ENCODE data around the gene PCDHGC4. TPM values are rescaled to one million over a fixed set of nuclear protein-coding genes. Genes with fewer than 3 reads are reported as not detected.

The PCDHGC4 gene
- total RNA-seq, 2 experiments from 2014 or later, result not detected

DNA sequence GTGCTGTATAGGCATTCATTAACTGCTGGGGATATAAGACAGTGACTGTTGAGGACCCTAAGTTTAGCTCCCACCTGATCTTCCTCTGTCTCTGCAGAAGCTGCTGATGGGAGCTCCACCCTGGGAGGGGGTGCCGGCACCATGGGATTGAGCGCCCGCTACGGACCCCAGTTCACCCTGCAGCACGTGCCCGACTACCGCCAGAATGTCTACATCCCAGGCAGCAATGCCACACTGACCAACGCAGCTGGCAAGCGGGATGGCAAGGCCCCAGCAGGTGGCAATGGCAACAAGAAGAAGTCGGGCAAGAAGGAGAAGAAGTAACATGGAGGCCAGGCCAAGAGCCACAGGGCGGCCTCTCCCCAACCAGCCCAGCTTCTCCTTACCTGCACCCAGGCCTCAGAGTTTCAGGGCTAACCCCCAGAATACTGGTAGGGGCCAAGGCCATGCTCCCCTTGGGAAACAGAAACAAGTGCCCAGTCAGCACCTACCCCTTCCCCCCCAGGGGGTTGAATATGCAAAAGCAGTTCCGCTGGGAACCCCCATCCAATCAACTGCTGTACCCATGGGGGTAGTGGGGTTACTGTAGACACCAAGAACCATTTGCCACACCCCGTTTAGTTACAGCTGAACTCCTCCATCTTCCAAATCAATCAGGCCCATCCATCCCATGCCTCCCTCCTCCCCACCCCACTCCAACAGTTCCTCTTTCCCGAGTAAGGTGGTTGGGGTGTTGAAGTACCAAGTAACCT lies 26.2 kb downstream of the PCDHGC4 start:
- no peak overlapping the region for H3K27ac Mint-ChIP-seq
- peaks cover 8% of the 10 kb centered on the region for H3K36me3 Mint-ChIP-seq
- CTCF ChIA-PET, result interaction anchor here (0.8 to 5.3 kb wide), 14 partner anchors 12 to 190 kb away, joined by 3 to 58 read pairs (median 5); partner anchors contain the start of genes PCDHGA10, PCDHGA11, PCDHGA12 and PCDHGA3
- H3K4me3 Mint-ChIP-seq, result no peak overlapping the region
- H3K27me3 Mint-ChIP-seq, result peaks cover 3% of the 10 kb centered on the region
- H3K4me1 Mint-ChIP-seq, result peaks cover 24% of the 10 kb centered on the region
- H3K9me3 Mint-ChIP-seq (ENCODE audit: low read depth), result no peaks in the 10 kb centered on the region
- ATAC-seq (no peak), DNase-seq (no peak)

DNA sequence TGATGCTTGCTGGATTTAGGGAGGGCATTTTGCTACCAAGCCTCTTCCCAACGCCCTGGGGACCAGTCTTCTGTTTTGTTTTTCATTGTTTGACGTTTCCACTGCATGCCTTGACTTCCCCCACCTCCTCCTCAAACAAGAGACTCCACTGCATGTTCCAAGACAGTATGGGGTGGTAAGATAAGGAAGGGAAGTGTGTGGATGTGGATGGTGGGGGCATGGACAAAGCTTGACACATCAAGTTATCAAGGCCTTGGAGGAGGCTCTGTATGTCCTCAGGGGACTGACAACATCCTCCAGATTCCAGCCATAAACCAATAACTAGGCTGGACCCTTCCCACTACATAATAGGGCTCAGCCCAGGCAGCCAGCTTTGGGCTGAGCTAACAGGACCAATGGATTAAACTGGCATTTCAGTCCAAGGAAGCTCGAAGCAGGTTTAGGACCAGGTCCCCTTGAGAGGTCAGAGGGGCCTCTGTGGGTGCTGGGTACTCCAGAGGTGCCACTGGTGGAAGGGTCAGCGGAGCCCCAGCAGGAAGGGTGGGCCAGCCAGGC lies 27.0 kb downstream of the PCDHGC4 start:
- Mint-ChIP-seq H3K27ac (no peak overlapping the region), H3K4me3 (no peak overlapping the region), H3K9me3 (ENCODE audit: low read depth) (no peaks in the 10 kb centered on the region), H3K4me1 (peaks cover 24% of the 10 kb centered on the region), H3K36me3 (peaks cover 16% of the 10 kb centered on the region), H3K27me3 (peaks cover 3% of the 10 kb centered on the region)
- DNase-seq, result no peak
- CTCF ChIA-PET, result interaction anchor here (0.6 to 5.3 kb wide), 23 partner anchors 10 to 335 kb away, joined by 3 to 58 read pairs (median 5); partner anchors contain the start of genes PCDHGA1, PCDHGA10, PCDHGA11 and PCDHGA12
- ATAC-seq, result no peak

DNA sequence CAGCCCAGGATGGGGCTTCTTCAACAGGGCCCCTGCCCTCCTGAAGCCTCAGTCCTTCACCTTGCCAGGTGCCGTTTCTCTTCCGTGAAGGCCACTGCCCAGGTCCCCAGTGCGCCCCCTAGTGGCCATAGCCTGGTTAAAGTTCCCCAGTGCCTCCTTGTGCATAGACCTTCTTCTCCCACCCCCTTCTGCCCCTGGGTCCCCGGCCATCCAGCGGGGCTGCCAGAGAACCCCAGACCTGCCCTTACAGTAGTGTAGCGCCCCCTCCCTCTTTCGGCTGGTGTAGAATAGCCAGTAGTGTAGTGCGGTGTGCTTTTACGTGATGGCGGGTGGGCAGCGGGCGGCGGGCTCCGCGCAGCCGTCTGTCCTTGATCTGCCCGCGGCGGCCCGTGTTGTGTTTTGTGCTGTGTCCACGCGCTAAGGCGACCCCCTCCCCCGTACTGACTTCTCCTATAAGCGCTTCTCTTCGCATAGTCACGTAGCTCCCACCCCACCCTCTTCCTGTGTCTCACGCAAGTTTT lies 27.6 kb downstream of the PCDHGC4 start:
- peaks cover 24% of the 10 kb centered on the region for H3K4me1 Mint-ChIP-seq
- peak overlapping the region; percentile 52 for H3K27ac Mint-ChIP-seq
- H3K27me3 Mint-ChIP-seq, result peaks cover 3% of the 10 kb centered on the region
- no peaks in the 10 kb centered on the region for H3K9me3 Mint-ChIP-seq (ENCODE audit: low read depth)
- peak; percentile 62 for ATAC-seq
- peak overlapping the region; percentile 36 for H3K4me3 Mint-ChIP-seq
- CTCF ChIA-PET, result interaction anchor here (0.6 to 5.3 kb wide), 35 partner anchors 10 to 336 kb away, joined by 3 to 58 read pairs (median 4); partner anchors contain the start of genes PCDHGA1, PCDHGA10, PCDHGA11 and PCDHGA12
- DNase-seq, result peak; percentile 89
- peaks cover 19% of the 10 kb centered on the region for H3K36me3 Mint-ChIP-seq

DNA sequence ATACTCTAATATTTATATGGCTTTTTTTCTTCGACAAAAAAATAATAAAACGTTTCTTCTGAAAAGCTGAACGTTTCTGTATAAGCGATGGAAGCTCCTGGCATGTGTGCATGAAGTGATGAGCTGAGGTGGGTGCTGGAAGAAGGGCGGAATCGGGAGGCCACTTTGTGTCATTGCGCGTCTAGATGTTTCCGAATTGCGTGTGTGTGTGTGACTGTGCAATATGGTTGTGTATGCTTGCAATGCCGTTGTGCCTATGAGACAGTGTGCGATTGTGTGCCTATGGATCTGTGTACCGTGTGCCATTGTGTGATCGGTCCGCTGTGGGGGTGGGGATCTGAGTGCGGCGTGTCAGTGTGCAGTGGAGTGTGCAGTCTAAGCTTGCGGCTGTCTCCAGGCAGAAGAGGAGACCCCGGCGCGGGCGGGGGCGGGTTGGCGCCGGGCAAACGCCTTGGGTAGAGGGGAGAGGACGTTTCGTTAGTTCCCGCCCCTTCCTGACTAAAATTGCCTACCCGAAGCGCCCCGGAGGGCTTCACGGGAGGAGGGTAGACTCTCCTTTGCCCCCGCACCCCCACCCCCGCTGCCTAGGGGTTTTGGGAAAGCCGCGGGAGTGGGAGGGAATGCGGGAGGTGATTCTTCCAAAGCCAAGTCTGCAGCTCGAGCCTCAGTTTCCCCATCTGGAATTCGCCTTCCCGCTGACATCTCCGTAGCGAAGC lies 28.2 kb downstream of the PCDHGC4 start:
- ATAC-seq (peak; percentile 42), DNase-seq (peak; percentile 43)
- Mint-ChIP-seq H3K36me3 (peaks cover 23% of the 10 kb centered on the region), H3K4me1 (peaks cover 24% of the 10 kb centered on the region), H3K4me3 (peak overlapping the region; percentile 36), H3K27ac (peak overlapping the region; percentile 52), H3K9me3 (ENCODE audit: low read depth) (no peaks in the 10 kb centered on the region), H3K27me3 (peaks cover 3% of the 10 kb centered on the region)
- CTCF ChIA-PET, result interaction anchor here (0.7 to 5.3 kb wide), 38 partner anchors 8 to 289 kb away, joined by 3 to 58 read pairs (median 4); partner anchors contain the start of genes PCDHB15, PCDHGA1, PCDHGA10 and PCDHGA11

DNA sequence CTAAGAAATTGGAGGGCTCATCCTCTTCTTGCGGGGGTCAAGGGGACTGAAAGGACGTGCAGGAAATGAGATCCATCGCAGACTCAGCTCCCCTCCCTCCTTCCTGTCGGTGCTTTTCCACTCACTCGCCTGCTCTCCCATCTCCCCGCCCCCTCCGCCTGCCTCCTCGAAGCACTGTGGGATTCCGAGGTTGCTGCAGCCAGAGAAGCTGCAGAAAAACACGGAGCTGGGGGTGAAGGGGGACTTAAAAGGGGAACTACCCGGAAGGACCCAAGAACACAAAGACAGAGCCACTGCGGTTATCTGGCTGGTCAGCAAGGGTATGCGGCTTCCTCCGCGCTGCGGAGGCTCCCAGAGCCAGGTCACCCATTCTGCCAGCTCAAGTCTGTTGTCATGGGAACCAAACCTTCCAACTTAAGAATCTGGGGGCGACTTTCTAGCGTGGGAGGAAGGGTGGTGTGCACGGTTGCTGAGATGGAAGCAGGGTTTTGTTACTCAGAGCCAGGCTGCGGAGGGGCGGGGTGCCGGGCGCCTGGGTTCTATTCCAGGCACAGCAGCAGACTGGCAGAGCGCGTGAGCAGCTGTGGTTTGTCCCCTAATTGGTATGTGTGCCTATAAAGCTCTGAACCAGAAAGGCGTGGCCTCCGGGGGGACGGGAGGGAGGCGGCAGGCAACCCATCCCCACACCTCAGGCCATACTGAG lies 28.9 kb downstream of the PCDHGC4 start:
- Mint-ChIP-seq H3K4me1 (peaks cover 24% of the 10 kb centered on the region), H3K27me3 (peaks cover 3% of the 10 kb centered on the region), H3K36me3 (peaks cover 29% of the 10 kb centered on the region), H3K4me3 (no peak overlapping the region), H3K9me3 (ENCODE audit: low read depth) (no peaks in the 10 kb centered on the region), H3K27ac (peak overlapping the region; percentile 29)
- CTCF ChIA-PET, result interaction anchor here (0.7 to 5.3 kb wide), 18 partner anchors 9 to 269 kb away, joined by 3 to 58 read pairs (median 5); partner anchors contain the start of genes PCDHB15, PCDHGA10, PCDHGA11 and PCDHGA12
- no peak for ATAC-seq
- peak; percentile 45 for DNase-seq

DNA sequence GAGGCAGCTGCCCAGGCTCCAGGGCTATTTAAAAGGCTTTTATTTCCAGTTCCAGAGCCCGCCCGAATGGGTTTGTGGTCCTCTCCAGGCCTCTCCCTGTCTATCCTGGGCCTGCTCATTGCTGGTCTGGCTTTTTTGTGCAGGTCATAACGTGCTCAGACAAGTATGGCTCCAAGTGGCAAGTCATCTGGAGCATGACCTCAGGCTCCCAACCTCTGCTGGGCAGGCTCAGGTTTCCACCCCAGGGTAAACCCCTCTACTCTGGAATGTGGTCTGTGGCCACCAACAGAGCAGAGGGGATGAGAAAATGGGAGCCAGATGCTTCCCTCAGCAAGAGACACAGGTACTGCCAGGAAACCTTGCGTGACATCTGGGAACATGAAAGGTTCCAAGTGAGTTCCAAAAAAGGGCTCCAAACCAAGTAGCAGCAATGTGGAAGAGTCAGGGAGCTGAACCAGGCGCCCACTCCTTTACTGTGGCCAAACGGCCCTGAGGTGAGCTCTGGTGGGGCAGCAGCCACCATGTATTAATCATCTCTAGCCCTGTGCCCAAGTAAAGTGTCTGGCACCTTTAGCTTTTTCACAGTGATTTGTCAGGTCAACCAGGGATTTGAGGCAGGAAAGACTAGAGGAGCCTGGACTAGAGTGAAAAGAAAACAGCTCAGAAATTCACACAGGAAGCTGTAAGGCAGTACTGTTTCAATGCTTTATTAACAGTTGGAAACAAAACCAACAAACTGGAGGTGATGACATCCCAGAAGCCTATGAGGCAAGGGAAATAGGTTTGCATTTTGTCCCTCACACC lies 29.7 kb downstream of the PCDHGC4 start:
- ATAC-seq, result no peak
- no peak overlapping the region for H3K27ac Mint-ChIP-seq
- no peaks in the 10 kb centered on the region for H3K27me3 Mint-ChIP-seq
- H3K4me3 Mint-ChIP-seq, result no peak overlapping the region
- H3K36me3 Mint-ChIP-seq, result peaks cover 35% of the 10 kb centered on the region
- H3K4me1 Mint-ChIP-seq, result peaks cover 18% of the 10 kb centered on the region
- CTCF ChIA-PET, result interaction anchor here (1.1 to 5.3 kb wide), 10 partner anchors 8 to 194 kb away, joined by 3 to 58 read pairs (median 8); partner anchors contain the start of genes PCDHGA10, PCDHGA11, PCDHGA12 and TAF7
- no peaks in the 10 kb centered on the region for H3K9me3 Mint-ChIP-seq (ENCODE audit: low read depth)
- no peak for DNase-seq

DNA sequence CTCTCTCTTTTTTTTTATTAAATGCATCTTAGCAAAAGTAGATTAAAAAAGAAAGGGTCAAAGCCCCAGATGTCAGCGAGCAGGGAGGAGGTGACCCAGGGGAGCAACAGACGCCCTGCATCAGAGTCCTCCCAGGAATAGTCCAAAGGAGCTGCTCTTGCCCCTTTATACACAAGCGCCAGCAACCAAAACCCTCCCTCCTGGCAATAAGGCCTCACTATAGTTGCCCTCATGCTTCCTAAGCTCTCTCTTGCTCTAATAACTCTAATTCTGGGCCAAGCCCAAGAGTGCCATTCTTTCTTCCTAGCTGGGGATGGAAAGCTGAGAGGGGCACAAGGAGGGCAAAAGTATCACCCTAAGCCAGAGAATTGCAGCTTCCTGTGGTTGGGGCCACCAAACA lies 30.3 kb downstream of the PCDHGC4 start:
- no peaks in the 10 kb centered on the region for H3K9me3 Mint-ChIP-seq (ENCODE audit: low read depth)
- peaks cover 16% of the 10 kb centered on the region for H3K4me1 Mint-ChIP-seq
- no peaks in the 10 kb centered on the region for H3K27me3 Mint-ChIP-seq
- H3K4me3 Mint-ChIP-seq, result no peak overlapping the region
- no peak for ATAC-seq
- no peak overlapping the region for H3K27ac Mint-ChIP-seq
- H3K36me3 Mint-ChIP-seq, result peaks cover 41% of the 10 kb centered on the region
- no peak for DNase-seq
- CTCF ChIA-PET, result interaction anchor here (0.9 to 5.3 kb wide), 7 partner anchors 8 to 194 kb away, joined by 3 to 58 read pairs (median 10); partner anchors contain the start of genes PCDHGA10, PCDHGA12 and TAF7

DNA sequence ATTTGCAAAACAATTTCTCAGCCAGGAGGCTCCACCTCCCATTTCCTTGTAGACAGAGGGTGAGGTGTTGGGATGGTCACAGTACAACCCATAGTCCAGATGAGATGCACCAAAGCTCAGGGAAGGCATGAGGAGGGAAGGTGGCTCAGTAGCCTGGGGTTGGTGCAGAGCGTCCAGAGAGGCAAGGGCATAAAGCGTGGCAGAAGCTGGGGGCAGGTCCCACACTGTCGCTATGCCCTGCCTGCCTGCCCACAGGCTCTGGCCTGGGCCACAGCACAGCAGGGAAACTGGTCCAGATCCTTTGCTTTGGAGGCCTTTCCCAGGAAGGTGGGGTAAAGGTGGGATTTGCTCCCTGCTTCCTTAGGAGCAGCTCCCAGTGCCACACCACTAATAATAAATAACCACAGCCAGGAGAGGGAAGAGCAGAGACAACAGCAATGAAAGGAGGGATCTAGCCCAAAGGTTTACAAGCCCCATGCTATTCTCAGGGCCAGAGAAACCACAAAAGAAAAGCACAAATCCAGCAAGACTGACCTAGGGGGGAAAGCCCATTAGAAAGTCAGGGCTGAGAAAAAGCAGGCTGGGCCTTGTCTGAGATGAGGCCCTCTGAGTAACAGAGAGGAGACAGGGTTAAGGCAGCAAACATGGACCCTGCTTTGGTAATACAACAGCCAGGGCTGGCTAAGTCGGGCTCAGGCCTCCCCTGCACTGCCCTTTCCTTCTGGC lies 31.3 kb downstream of the PCDHGC4 start:
- no peaks in the 10 kb centered on the region for H3K9me3 Mint-ChIP-seq (ENCODE audit: low read depth)
- ATAC-seq (no peak), DNase-seq (no peak)
- CTCF ChIA-PET, result interaction anchor here (0.9 to 5.3 kb wide), 5 partner anchors 7 to 86 kb away, joined by 3 to 58 read pairs (median 5); partner anchors contain the start of gene PCDHGA12
- H3K4me1 Mint-ChIP-seq, result peaks cover 18% of the 10 kb centered on the region
- no peak overlapping the region for H3K27ac Mint-ChIP-seq
- no peaks in the 10 kb centered on the region for H3K27me3 Mint-ChIP-seq
- no peak overlapping the region for H3K4me3 Mint-ChIP-seq
- peaks cover 49% of the 10 kb centered on the region for H3K36me3 Mint-ChIP-seq

DNA sequence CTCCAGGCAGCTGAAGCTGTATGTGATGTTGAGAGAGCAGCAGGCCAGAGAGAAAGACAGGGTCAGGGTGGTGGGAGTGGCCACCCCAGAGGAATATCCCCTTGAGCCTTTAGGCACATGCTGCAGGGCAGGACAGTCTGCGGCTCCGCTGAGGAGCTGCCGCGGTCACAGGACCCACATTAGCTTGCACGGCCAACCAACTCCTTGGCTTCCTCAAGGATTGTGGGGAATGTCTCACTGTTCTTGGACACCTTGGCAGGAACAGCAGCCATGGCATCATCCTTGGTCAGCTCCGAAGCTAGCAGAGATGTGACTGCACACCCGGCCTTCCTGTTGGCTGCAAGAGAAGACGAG lies 31.8 kb downstream of the PCDHGC4 start:
- Mint-ChIP-seq H3K27me3 (no peaks in the 10 kb centered on the region), H3K9me3 (ENCODE audit: low read depth) (no peaks in the 10 kb centered on the region), H3K27ac (no peak overlapping the region), H3K4me3 (no peak overlapping the region), H3K36me3 (peaks cover 54% of the 10 kb centered on the region), H3K4me1 (peaks cover 23% of the 10 kb centered on the region)
- CTCF ChIA-PET, result interaction anchor here (1.4 to 4.0 kb wide), 2 partner anchors 9 to 41 kb away, joined by 3 to 13 read pairs; no protein-coding TSS in a partner anchor
- no peak for ATAC-seq
- no peak for DNase-seq

DNA sequence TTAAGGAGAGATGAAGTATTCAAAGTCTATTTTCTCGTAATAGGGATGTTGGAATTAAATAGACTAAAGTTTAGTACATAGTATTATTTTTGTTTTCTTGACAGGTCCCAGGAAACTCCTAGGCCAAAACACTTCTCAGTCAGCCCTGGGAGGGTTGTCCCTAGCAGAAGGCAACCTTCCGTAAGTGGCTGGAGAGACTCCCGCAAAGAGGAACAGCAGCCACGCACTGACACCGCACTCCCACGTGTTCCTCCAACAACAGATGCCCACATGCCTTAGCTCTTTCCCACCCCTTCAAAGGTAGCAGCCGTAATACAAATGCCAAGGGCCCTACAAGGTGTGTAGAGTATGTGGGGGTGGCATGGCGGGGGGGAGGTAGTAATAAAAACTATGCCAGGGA lies 32.5 kb downstream of the PCDHGC4 start:
- H3K4me3 Mint-ChIP-seq, result no peak overlapping the region
- peaks cover 29% of the 10 kb centered on the region for H3K4me1 Mint-ChIP-seq
- ATAC-seq (no peak), DNase-seq (no peak)
- H3K9me3 Mint-ChIP-seq (ENCODE audit: low read depth), result no peaks in the 10 kb centered on the region
- CTCF ChIA-PET, result interaction anchor here (1.2 to 4.0 kb wide), 3 partner anchors 9 to 41 kb away, joined by 3 to 13 read pairs (median 3); no protein-coding TSS in a partner anchor
- H3K36me3 Mint-ChIP-seq, result peaks cover 61% of the 10 kb centered on the region
- no peaks in the 10 kb centered on the region for H3K27me3 Mint-ChIP-seq
- no peak overlapping the region for H3K27ac Mint-ChIP-seq

DNA sequence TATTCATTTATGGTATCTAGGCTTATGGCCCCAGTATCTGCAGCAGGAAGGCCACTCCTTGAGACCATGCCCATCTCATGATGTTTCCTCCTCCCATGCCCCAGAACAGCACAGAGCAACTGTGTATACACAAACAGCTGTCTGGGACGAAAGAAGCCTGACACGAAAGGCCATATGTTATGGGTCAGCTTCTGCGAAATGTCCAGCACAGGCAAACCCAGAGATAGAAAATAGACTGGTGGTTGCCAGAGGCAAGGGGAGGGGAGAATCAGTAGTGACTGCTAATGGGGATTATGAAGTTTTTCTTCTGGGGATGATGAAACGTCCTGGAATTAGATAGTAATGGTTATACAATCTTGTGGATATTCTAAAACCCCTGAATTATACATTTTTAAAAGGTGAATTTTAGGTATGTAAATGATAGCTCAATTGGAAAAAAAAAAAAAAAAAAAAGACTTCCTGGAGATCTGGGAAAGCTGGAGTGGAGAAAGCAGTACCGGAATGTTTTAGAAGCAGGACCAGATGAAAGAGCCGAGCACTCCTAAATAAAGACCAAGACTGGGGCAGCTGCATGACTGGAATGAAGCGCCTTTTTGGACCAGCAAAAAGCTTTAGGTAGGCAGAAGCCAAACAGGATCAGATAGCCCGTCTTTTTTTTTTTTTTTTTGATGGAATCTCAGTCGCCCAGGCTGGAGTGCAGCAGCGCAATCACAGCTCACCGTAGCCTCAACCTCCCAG lies 33.2 kb downstream of the PCDHGC4 start:
- Mint-ChIP-seq H3K4me3 (no peak overlapping the region), H3K27ac (peak overlapping the region; percentile 34), H3K9me3 (ENCODE audit: low read depth) (no peaks in the 10 kb centered on the region), H3K27me3 (no peaks in the 10 kb centered on the region), H3K4me1 (peaks cover 31% of the 10 kb centered on the region), H3K36me3 (peaks cover 66% of the 10 kb centered on the region)
- ATAC-seq, result no peak
- CTCF ChIA-PET, result interaction anchor here (0.6 to 1.2 kb wide), 2 partner anchors 40 to 97 kb away, joined by 3 read pairs; partner anchors contain the start of gene PCDHGA11
- DNase-seq, result no peak

Measured in activated CD8-positive, alpha-beta memory T cell treated with anti-CD3 and anti-CD28 coated beads, Interleukin-2, amount 10 ng/mL, durations not matched to agents 7 days and 5 days (primary cell).